Osteoblast (primary cell): ENCODE results near the gene FRG2B. TPM values are rescaled to one million over a fixed set of nuclear protein-coding genes. Genes with fewer than 3 reads are reported as not detected.
"Not testable (repeated sequence)": the region's sequence is repeated elsewhere in the genome, so short reads cannot be mapped to it uniquely, and the experiment has no call there.

Source experiments
- DNase-seq: peaks from one replicate; pipeline ENCODE4 v3.0.0; 2011; ENCODE audit warnings: low spot score, mixed read lengths; ENCODE audit not compliant: insufficient read length; ENCODE audit errors: missing footprints
- H2AFZ ChIP-seq: 2 replicates; pipeline ENCODE4 v1.6.0; 2011; ENCODE audit warnings: mild to moderate bottlenecking, low read length
- H3K27ac ChIP-seq: 2 replicates; pipeline ENCODE4 v1.5.1; 2011; ENCODE audit warnings: mild to moderate bottlenecking, low read depth, low read length, moderate library complexity
- H3K27me3 ChIP-seq: 2 replicates; pipeline ENCODE4 v1.6.0; 2012; ENCODE audit warnings: mild to moderate bottlenecking, control low read depth, inconsistent platforms, low read length, moderate library complexity; ENCODE audit not compliant: insufficient read depth
- H3K36me3 ChIP-seq: 2 replicates; pipeline ENCODE4 v1.5.1; 2011; ENCODE audit warnings: mild to moderate bottlenecking, low read length, control low read depth, moderate library complexity; ENCODE audit not compliant: insufficient read depth
- H3K4me1 ChIP-seq: 2 replicates; pipeline ENCODE4 v1.5.1; 2011; ENCODE audit warnings: mild to moderate bottlenecking, low read length, control low read depth, moderate library complexity; ENCODE audit not compliant: insufficient read depth
- H3K4me2 ChIP-seq: 2 replicates; pipeline ENCODE4 v1.6.0; 2011; ENCODE audit warnings: mild to moderate bottlenecking, low read length; ENCODE audit not compliant: insufficient read depth
- H3K4me3 ChIP-seq: fragments of 200-600 bp; sonication (generic); 3 replicates; pipeline ENCODE4 v1.5.1; 2012; ENCODE audit warnings: mild to moderate bottlenecking, low read length, inconsistent platforms; ENCODE audit not compliant: insufficient read depth
- H3K79me2 ChIP-seq: 2 replicates; pipeline ENCODE4 v1.6.0; 2012; ENCODE audit warnings: mild to moderate bottlenecking, low read length, control low read depth, inconsistent platforms; ENCODE audit not compliant: insufficient read depth
- H3K9me3 ChIP-seq: 2 replicates; pipeline ENCODE4 v1.5.1; 2011; ENCODE audit warnings: low read depth, low read length, control low read depth
- H4K20me1 ChIP-seq: 2 replicates; pipeline ENCODE4 v1.6.0; 2012; ENCODE audit warnings: mild to moderate bottlenecking, low read length, control low read depth; ENCODE audit not compliant: insufficient read depth
- total RNA-seq: library from RNA; depleted of rRNA; stranded (reverse); fragments of >200 nt; gene quantifications from 2 replicates; pipeline ENCODE4 v1.2.3, GENCODE V29; 2012
- TF ChIP-seq, protein P1 (sequence below): IDR thresholded peaks from 2 replicates; pipeline ENCODE4 v1.5.1; 2011; ENCODE audit warnings: mild to moderate bottlenecking, low read depth, low read length, moderate library complexity; ENCODE audit errors: extremely low read depth

Gene FRG2B
- total RNA-seq, 1 donor, result not detected

DNA sequence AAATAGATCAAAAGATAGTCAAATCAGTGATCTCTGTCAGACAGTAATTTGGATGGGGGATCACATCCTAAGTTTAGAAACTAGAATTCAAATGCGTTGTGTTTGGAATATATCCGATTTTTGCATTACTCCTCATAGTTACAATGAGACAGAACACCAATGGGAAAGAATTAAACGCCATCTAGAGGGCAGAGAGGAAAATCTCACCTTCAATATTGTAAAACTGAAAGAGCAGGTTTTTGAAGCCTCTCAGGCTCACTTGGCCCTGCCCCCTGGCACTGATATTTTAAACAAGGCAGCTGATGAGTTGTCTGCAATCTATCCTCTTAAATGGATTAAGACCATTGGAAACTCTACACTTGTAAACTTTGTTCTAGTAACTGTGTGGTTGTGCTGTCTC lies 17.7 kb downstream of the FRG2B start:
- H4K20me1 ChIP-seq, result no peaks in the 10 kb centered on the region
- H3K4me3 ChIP-seq, result no peak overlapping the region
- no peak overlapping the region for H2AFZ ChIP-seq
- H3K79me2 ChIP-seq, result no peaks in the 10 kb centered on the region
- H3K4me2 ChIP-seq, result no peak overlapping the region
- no peaks in the 10 kb centered on the region for H3K9me3 ChIP-seq
- TF ChIP-seq, protein P1, sequence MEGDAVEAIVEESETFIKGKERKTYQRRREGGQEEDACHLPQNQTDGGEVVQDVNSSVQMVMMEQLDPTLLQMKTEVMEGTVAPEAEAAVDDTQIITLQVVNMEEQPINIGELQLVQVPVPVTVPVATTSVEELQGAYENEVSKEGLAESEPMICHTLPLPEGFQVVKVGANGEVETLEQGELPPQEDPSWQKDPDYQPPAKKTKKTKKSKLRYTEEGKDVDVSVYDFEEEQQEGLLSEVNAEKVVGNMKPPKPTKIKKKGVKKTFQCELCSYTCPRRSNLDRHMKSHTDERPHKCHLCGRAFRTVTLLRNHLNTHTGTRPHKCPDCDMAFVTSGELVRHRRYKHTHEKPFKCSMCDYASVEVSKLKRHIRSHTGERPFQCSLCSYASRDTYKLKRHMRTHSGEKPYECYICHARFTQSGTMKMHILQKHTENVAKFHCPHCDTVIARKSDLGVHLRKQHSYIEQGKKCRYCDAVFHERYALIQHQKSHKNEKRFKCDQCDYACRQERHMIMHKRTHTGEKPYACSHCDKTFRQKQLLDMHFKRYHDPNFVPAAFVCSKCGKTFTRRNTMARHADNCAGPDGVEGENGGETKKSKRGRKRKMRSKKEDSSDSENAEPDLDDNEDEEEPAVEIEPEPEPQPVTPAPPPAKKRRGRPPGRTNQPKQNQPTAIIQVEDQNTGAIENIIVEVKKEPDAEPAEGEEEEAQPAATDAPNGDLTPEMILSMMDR, result peak; percentile 44
- H3K4me1 ChIP-seq, result no peaks in the 10 kb centered on the region
- peaks cover 9% of the 10 kb centered on the region for H3K27me3 ChIP-seq
- no peaks in the 10 kb centered on the region for H3K36me3 ChIP-seq
- H3K27ac ChIP-seq, result no peak overlapping the region
- DNase-seq, result no peak

DNA sequence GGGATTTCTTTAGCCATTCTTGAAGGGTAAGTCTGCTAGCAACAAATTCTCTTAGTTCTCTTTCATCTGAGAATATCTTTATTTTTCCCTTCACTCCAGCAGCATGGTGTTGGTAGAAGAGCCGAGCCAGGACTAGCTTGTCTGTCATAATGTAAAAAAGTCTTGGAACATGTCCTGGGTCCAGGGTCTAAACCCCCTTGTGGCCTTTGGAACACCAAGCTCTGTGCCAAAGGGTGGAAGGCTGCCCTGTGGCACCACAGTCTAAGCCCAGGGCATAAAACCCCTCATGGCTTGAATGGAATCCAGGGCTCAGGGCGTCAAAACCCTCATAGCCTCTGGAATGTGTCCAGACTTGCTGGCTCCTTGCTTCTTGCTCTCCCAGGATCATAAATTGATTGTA lies 23.2 kb downstream of the FRG2B start:
- H4K20me1 ChIP-seq, H3K36me3 ChIP-seq, H3K4me2 ChIP-seq, H3K79me2 ChIP-seq, H3K4me3 ChIP-seq, H3K27ac ChIP-seq, H3K9me3 ChIP-seq, H3K27me3 ChIP-seq, DNase-seq, H2AFZ ChIP-seq, H3K4me1 ChIP-seq: not testable (repeated sequence)

DNA sequence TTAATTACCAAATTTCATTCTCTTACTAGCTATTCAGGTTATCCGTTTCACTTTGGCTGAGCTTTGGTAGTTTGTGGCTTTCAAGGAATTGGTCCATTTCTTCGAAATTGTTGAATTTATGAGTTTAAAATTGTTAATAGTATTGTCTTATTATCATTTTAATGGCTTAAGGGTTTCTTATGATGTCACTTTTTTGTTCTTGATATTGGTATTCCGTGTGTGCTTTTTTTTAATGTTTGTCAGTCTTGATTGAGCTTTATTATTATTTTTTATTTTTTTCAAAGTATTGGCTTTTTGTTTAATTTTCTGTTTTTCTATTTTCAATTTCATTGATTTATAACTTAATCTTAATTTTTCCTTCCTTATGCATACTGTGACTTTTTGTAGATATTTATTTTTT lies 25.9 kb downstream of the FRG2B start:
- Histone ChIP-seq H3K27me3 (peaks cover 7% of the 10 kb centered on the region), H3K4me2 (no peak overlapping the region), H3K9me3 (no peaks in the 10 kb centered on the region), H3K79me2 (no peaks in the 10 kb centered on the region), H3K4me1 (no peaks in the 10 kb centered on the region), H3K36me3 (no peaks in the 10 kb centered on the region), H2AFZ (no peak overlapping the region), H3K4me3 (no peak overlapping the region), H4K20me1 (no peaks in the 10 kb centered on the region), H3K27ac (no peak overlapping the region)
- TF ChIP-seq, protein P1, result no peak
- DNase-seq, result no peak

DNA sequence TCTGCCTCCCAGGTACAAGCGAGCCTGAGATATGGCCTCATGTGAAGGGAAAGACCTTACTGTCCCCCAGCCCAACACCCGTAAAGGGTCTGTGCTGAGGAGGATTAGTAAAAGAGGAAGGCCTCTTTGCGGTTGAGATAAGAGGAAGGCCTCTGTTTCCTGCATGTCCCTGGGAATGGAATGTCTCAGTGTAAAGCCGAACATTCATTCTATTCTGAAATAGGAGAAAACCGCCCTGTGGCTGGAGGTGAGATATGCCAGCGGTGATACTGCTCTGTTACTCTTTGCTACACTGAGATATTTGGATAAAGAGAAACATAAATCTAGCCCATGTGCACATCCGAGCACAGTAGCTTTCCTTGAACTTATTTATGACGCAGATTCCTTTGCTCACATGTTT lies 26.7 kb downstream of the FRG2B start:
- not testable (repeated sequence) for H4K20me1 ChIP-seq, H3K36me3 ChIP-seq, H3K4me2 ChIP-seq, H3K4me1 ChIP-seq, H3K79me2 ChIP-seq, H3K27ac ChIP-seq, H3K4me3 ChIP-seq, H2AFZ ChIP-seq, DNase-seq, H3K9me3 ChIP-seq, H3K27me3 ChIP-seq

DNA sequence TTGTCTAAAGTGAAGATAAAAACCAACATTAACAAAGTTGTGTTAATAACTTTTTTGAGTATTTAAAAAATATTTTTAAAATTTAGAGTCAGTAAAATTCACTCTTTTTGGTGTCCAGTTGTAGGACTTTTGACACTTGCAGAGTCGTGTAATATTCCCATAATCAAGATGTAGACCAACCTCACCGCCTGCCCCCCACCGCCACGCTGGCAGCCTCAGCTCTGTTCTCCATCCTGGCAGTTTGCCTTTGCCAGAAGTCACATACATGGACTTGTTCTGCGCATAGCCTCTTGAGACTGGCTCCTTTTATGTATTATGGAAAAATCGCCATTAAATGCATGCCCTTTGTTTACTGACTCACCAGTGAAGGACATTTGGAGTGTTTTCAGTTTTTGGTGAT lies 33.9 kb downstream of the FRG2B start:
- TF ChIP-seq, protein P1, result no peak

More for the DNA sequence above, 33.9 kb downstream of the FRG2B start:
- no peak for DNase-seq
- Histone ChIP-seq H3K79me2 (no peaks in the 10 kb centered on the region), H3K27me3 (no peaks in the 10 kb centered on the region), H3K4me3 (no peak overlapping the region), H3K9me3 (no peaks in the 10 kb centered on the region), H3K27ac (no peak overlapping the region), H3K36me3 (no peaks in the 10 kb centered on the region), H4K20me1 (no peaks in the 10 kb centered on the region), H3K4me2 (no peak overlapping the region), H3K4me1 (no peaks in the 10 kb centered on the region), H2AFZ (no peak overlapping the region)
